Tibial nerve (tissue), 4 donors: ENCODE results near the gene TES. TPM values are rescaled to one million over a fixed set of nuclear protein-coding genes. Genes with fewer than 3 reads are reported as not detected.

Experiments used
- DNase-seq, 2 donors: peaks; one replicate each; pipeline ENCODE4 v3.0.0-alpha.2; 2019; ENCODE audit warnings: low spot score in 2 of 2
- H3K27ac ChIP-seq, 4 donors: fragments of 200-600 bp; sonication (generic) in 3 of 4; one replicate each; pipeline ENCODE4 v1.5.1; 2017 to 2019; ENCODE audit warnings: mild to moderate bottlenecking in 1 of 4
- H3K27me3 ChIP-seq, 2 donors: fragments of 200-600 bp; sonication (generic) in 1 of 2; one replicate each; pipeline versions ENCODE4 v1.5.1 to v1.6.0; 2017 to 2019
- H3K36me3 ChIP-seq, 3 donors: fragments of 200-600 bp; sonication (generic); one replicate each; pipeline ENCODE4 v1.5.1; 2018 to 2019
- H3K4me1 ChIP-seq, 4 donors: fragments of 200-600 bp; sonication (generic) in 3 of 4; one replicate each; pipeline ENCODE4 v1.5.1; 2017 to 2019
- H3K4me3 ChIP-seq, 4 donors: fragments of 200-600 bp; sonication (generic) in 3 of 4; one replicate each; pipeline ENCODE4 v1.5.1; 2017 to 2019; ENCODE audit warnings: mild to moderate bottlenecking in 1 of 4, moderate library complexity in 1 of 4
- H3K9me3 ChIP-seq, 4 donors: fragments of 200-600 bp; sonication (generic) in 3 of 4; one replicate each; pipeline ENCODE4 v1.5.1; 2017 to 2019
- EP300 ChIP-seq, 2 donors: sonication (generic); formaldehyde crosslinking; IDR thresholded peaks; one replicate each; pipeline ENCODE4 v1.6.1; 2017; ENCODE audit warnings: antibody characterized with exemption in 2 of 2, mild to moderate bottlenecking in 1 of 2
- POLR2A ChIP-seq, 2 donors: fragments of 450-650 bp; IDR thresholded peaks; one replicate each; pipeline ENCODE4 v1.6.1; 2017; ENCODE audit warnings: antibody characterized with exemption in 2 of 2, mild to moderate bottlenecking in 2 of 2, moderate library complexity in 2 of 2
- WGBS, 2 donors: methylation state at CpG; one replicate each; pipeline ENCODE4 v1.1.5; 2018; 5-methylcytosine and 5-hydroxymethylcytosine counted together
- total RNA-seq, 4 donors: library from RNA; depleted of rRNA; stranded (reverse); fragments of >200 nt; gene quantifications; one replicate each; pipeline ENCODE4 v1.1.0, GENCODE V29; 2016
- TF ChIP-seq, protein P1 (sequence below), 5 experiments: fragments of 200-600 bp in 3 of 5; fragments of 450-650 bp in 2 of 5; sonication (generic) in 3 of 5; IDR thresholded peaks; one replicate each; pipeline ENCODE4 v1.5.1; 2016 to 2019; ENCODE audit warnings: antibody characterized with exemption in 5 of 5, mild to moderate bottlenecking in 3 of 5, moderate library complexity in 2 of 5

TES gene
- total RNA-seq, 4 donors from 2014 or later = 18.6 to 28.3 (median 24.2) TPM

DNA sequence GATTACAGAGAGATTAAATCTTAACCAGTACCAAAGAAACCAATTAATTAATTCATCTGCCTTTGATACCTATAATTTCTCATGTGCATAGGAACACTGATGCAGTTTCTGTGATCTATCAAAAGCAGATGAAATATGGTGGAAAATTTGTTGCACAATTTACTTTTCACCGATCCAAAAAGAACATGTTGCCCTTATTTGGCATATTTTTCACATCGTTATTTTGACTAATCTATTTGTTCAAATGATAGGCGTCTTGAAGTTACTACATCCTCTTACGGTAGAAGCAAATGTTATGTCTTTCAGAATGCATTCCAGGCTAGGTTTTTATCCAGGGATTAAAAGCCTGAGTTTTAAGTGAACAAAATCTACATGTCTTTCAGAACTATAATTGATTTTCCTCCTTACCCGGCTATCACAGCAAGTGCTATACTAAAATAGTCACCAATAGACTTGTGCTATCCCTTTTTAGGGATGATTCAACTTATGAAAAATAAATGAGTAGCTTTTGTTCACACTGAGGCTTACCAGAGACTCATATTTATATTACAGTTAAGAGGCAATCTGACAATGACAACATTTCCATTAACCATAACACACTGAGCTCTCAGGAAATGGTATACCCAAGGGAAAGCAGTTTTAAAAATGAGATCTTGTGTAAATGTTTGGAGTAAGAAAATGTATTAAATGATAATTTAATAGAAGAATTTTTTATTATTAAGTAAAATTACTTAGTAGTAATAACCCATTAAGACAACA, 16.8 kb upstream of the TES start:
- H3K36me3 ChIP-seq = no peaks in the 10 kb centered on the region
- no peak for DNase-seq
- H3K27ac ChIP-seq = no peak overlapping the region
- TF ChIP-seq POLR2A (IDR thresholded peaks at IDR 0.05) (no peak), EP300 (IDR thresholded peaks at IDR 0.05) (no peak)
- TF ChIP-seq, protein P1, sequence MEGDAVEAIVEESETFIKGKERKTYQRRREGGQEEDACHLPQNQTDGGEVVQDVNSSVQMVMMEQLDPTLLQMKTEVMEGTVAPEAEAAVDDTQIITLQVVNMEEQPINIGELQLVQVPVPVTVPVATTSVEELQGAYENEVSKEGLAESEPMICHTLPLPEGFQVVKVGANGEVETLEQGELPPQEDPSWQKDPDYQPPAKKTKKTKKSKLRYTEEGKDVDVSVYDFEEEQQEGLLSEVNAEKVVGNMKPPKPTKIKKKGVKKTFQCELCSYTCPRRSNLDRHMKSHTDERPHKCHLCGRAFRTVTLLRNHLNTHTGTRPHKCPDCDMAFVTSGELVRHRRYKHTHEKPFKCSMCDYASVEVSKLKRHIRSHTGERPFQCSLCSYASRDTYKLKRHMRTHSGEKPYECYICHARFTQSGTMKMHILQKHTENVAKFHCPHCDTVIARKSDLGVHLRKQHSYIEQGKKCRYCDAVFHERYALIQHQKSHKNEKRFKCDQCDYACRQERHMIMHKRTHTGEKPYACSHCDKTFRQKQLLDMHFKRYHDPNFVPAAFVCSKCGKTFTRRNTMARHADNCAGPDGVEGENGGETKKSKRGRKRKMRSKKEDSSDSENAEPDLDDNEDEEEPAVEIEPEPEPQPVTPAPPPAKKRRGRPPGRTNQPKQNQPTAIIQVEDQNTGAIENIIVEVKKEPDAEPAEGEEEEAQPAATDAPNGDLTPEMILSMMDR (IDR thresholded peaks at IDR 0.05) = no peak
- H3K4me1 ChIP-seq = no peaks in the 10 kb centered on the region
- no peak overlapping the region for H3K4me3 ChIP-seq
- 77 to 82% methylated on average over 5 of the region's 5 CpGs for WGBS, 2 donors
- H3K9me3 ChIP-seq = no peaks in the 10 kb centered on the region
- H3K27me3 ChIP-seq = no peaks in the 10 kb centered on the region

DNA sequence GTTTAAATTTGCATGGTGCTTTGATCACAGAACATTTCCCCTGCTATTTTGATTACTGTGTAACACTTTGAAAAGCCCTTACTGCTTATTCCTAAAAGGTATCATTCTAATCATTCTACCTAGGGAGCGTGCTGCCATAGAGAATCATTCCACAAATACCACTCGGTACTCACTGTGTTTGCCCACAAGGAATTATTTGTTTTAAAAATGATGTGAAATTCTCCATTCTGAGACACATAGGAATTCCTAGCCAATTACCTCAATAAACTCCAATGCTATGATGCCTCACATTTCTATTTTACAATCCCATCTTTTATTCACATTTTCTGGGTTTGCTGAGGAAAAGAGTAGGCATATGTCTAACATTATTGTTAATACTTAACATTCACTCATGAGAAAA, 16.2 kb upstream of the TES start:
- Histone ChIP-seq H3K27ac (no peak overlapping the region), H3K4me3 (no peak overlapping the region), H3K9me3 (no peaks in the 10 kb centered on the region), H3K4me1 (no peaks in the 10 kb centered on the region), H3K36me3 (no peaks in the 10 kb centered on the region), H3K27me3 (no peaks in the 10 kb centered on the region)
- TF ChIP-seq POLR2A (IDR thresholded peaks at IDR 0.05) = no peak
- TF ChIP-seq EP300 (IDR thresholded peaks at IDR 0.05) = no peak
- TF ChIP-seq, protein P1 (IDR thresholded peaks at IDR 0.05) = no peak
- 44 to 46% methylated on average over 2 of the region's 2 CpGs for WGBS, 2 donors
- no peak for DNase-seq

DNA sequence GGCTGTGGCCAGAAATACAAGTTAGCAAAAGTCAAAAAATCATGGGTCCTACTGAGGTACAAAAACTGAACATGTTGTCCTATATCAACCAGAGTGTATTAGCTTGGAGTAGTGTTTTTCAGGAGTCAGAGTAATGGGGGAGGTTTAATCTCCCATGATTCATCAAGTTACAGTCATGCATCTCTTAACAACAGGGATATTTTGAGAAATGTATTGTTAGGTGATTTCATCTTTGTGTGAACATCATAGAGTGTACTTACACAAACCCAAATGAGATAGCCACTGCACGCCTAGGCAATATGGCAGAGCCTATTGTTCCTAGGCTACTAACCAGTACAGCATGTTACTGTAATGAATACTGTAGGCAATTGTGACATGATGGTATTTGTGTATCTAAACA, 14.9 kb upstream of the TES start:
- 91 to 100% methylated on average over 1 of the region's 1 CpG for WGBS, 2 donors
- no peaks in the 10 kb centered on the region for H3K27me3 ChIP-seq
- H3K4me1 ChIP-seq = no peaks in the 10 kb centered on the region
- no peaks in the 10 kb centered on the region for H3K9me3 ChIP-seq
- H3K36me3 ChIP-seq = no peaks in the 10 kb centered on the region
- H3K27ac ChIP-seq = no peak overlapping the region
- H3K4me3 ChIP-seq = no peak overlapping the region
- no peak for DNase-seq
- TF ChIP-seq, protein P1 (IDR thresholded peaks at IDR 0.05) = no peak
- no peak for TF ChIP-seq POLR2A (IDR thresholded peaks at IDR 0.05)

- H3K4me1 ChIP-seq = no peaks in the 10 kb centered on the region
- H3K4me3 ChIP-seq = no peak overlapping the region
- TF ChIP-seq EP300 (IDR thresholded peaks at IDR 0.05) = no peak
- no peak for TF ChIP-seq POLR2A (IDR thresholded peaks at IDR 0.05)
- TF ChIP-seq, protein P1 (IDR thresholded peaks at IDR 0.05) = no peak
- DNase-seq = no peak
- 89% methylated on average over 3 of the region's 3 CpGs for WGBS, 2 donors
- no peak overlapping the region for H3K27ac ChIP-seq
- H3K36me3 ChIP-seq = no peaks in the 10 kb centered on the region
- no peaks in the 10 kb centered on the region for H3K9me3 ChIP-seq
- no peaks in the 10 kb centered on the region for H3K27me3 ChIP-seq
Observed at GRCh38 chr7:116196947-116197346, 13.4 kb upstream of the TES start.

- TF ChIP-seq POLR2A (IDR thresholded peaks at IDR 0.05) = no peak
- TF ChIP-seq, protein P1 (IDR thresholded peaks at IDR 0.05) = no peak
- no peak for TF ChIP-seq EP300 (IDR thresholded peaks at IDR 0.05)
- 96 to 100% methylated on average over 3 of the region's 3 CpGs for WGBS, 2 donors
- Histone ChIP-seq H3K4me1 (no peaks in the 10 kb centered on the region), H3K4me3 (no peak overlapping the region), H3K27me3 (no peaks in the 10 kb centered on the region), H3K27ac (no peak overlapping the region), H3K36me3 (no peaks in the 10 kb centered on the region), H3K9me3 (no peaks in the 10 kb centered on the region)
- DNase-seq = no peak
Observed at GRCh38 chr7:116197360-116197759, 13.0 kb upstream of the TES start.
